ENCODE data around the gene TTLL5.
"Not testable (repeated sequence)": the region's sequence is repeated elsewhere in the genome, so short reads cannot be mapped to it uniquely, and the experiment has no call there.

TTLL5 gene

GRCh38 chr14:75675265-75675960 is 14.4 kb downstream of the TTLL5 start:
- CTCF ChIA-PET, result interaction anchor here (0.9 kb wide), 1 partner anchor 966 kb away, joined by 3 read pairs; no protein-coding TSS in a partner anchor
- POLR2A ChIA-PET, result interaction anchor here (3.5 kb wide), 1 partner anchor 15 kb away, joined by 19 read pairs; the partner anchor contains the start of genes ERG28 and TTLL5
- DNase-seq (ENCODE audit: extremely low spot score), result peak; percentile 23
- no peak for TF ChIP-seq FOXM1 (IDR thresholded peaks at IDR 0.05; ENCODE audit: borderline replicate concordance)

GRCh38 chr14:75685910-75686309 is 24.9 kb downstream of the TTLL5 start:
- no peak for TF ChIP-seq TARDBP (IDR thresholded peaks at IDR 0.05)
- no peak for TF ChIP-seq SUZ12 (IDR thresholded peaks at IDR 0.05)
- TF ChIP-seq CTBP1 (IDR thresholded peaks at IDR 0.05; ENCODE audit: borderline replicate concordance), result no peak
- ChIA-PET CTCF (no interaction called here), POLR2A (no interaction called here)
- DNase-seq (ENCODE audit: extremely low spot score), result no peak

DNA sequence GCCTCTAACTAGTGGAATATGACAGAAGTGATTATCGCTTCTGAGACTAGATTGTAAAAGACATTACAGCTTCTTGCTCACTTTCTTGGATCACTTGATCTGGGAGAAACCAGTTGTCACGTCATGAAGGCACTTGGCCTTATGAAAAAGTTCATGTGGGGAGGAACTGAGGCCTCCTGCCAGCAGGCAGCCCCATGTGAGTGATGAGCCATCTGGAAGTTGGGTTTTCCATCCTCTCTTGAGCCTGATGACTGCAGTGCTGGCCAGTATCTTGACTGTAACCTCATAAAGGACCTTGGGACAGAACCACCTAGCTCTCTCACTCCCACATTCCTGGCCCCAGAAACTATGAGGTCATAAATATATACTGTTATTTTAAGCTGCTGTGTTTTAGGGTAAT is 28.0 kb downstream of the TTLL5 start:
- CTCF ChIA-PET, result interaction anchor here (0.6 kb wide), 1 partner anchor 20 kb away, joined by 3 read pairs; no protein-coding TSS in a partner anchor
- DNase-seq (ENCODE audit: extremely low spot score), result no peak
- POLR2A ChIA-PET, result no interaction called here
- TF ChIP-seq SUZ12 (IDR thresholded peaks at IDR 0.05) (no peak), HDGF (IDR thresholded peaks at IDR 0.05; ENCODE audit: borderline replicate concordance) (no peak), LEF1 (IDR thresholded peaks at IDR 0.05; ENCODE audit: borderline replicate concordance) (no peak), L3MBTL2 (conservative IDR thresholded peaks at IDR 0.05) (no peak), ARNT (IDR thresholded peaks at IDR 0.05) (no peak), ELF4 (IDR thresholded peaks at IDR 0.05) (no peak), SP1 (IDR thresholded peaks at IDR 0.05) (no peak)

DNA sequence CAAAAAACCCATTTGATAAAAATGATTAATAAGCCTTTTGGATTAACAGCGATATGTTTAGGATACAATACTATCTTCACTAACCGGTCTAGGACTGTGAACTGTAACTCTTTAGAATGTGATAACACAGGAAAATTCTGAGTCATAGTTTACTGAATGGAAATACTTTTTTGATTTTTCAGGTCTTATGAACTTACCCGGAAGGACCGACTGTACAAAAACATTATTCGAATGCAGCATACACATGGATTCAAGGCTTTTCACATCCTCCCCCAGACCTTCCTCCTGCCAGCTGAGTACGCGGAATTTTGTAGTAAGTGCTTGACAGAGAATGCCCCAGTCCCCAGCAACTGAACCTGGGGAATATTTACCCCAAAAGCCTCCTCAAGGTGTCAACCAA is 29.0 kb downstream of the TTLL5 start:
- CTCF ChIA-PET, result no interaction called here
- DNase-seq (ENCODE audit: extremely low spot score), result no peak
- POLR2A ChIA-PET, result no interaction called here
- TF ChIP-seq PKNOX1 (IDR thresholded peaks at IDR 0.05) (no peak), NFRKB (IDR thresholded peaks at IDR 0.05) (no peak), HDGF (IDR thresholded peaks at IDR 0.05; ENCODE audit: borderline replicate concordance) (no peak), FOXK2 (IDR thresholded peaks at IDR 0.05) (no peak), FOXA1 (IDR thresholded peaks at IDR 0.05) (no peak), LEF1 (IDR thresholded peaks at IDR 0.05; ENCODE audit: borderline replicate concordance) (no peak), ARNT (IDR thresholded peaks at IDR 0.05) (no peak), ZNF384 (IDR thresholded peaks at IDR 0.05) (no peak), L3MBTL2 (conservative IDR thresholded peaks at IDR 0.05) (no peak), ELF4 (IDR thresholded peaks at IDR 0.05) (no peak), SUZ12 (IDR thresholded peaks at IDR 0.05) (no peak), SP1 (IDR thresholded peaks at IDR 0.05) (no peak)

DNA sequence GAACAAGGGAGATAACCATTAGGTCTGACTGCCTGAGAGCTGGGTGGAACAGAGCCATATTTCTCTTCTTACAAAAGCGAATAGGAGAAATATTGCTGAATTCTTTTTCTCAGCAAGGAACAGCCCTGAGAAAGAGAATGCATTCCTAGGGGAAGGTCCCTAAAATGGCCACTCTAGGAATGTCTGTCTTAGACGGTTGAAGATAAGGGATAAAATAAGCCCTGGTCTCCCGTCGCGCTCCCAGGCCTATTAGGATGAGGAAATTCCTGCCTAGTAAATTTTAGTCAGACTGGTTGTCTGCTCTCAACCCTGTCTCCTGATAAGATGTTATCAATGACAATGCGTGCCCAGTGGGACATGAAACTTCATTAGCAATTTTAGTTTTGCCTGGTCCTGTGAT is 34.0 kb downstream of the TTLL5 start:
- POLR2A ChIA-PET; DNase-seq (ENCODE audit: extremely low spot score); CTCF ChIA-PET: not testable (repeated sequence)

- no peak for TF ChIP-seq BHLHE40 (IDR thresholded peaks at IDR 0.05; ENCODE audit: borderline replicate concordance)
- no peak for TF ChIP-seq LEF1 (IDR thresholded peaks at IDR 0.05; ENCODE audit: borderline replicate concordance)
- no peak for TF ChIP-seq CTBP1 (IDR thresholded peaks at IDR 0.05; ENCODE audit: borderline replicate concordance)
- no peak for TF ChIP-seq FOXK2 (IDR thresholded peaks at IDR 0.05)
- TF ChIP-seq SUZ12 (IDR thresholded peaks at IDR 0.05), result no peak
- no peak for TF ChIP-seq ARNT (IDR thresholded peaks at IDR 0.05)
- TF ChIP-seq ZNF384 (IDR thresholded peaks at IDR 0.05), result no peak
- TF ChIP-seq SP1 (IDR thresholded peaks at IDR 0.05), result no peak
- no peak for TF ChIP-seq PKNOX1 (IDR thresholded peaks at IDR 0.05)
- no peak for TF ChIP-seq FOXA1 (IDR thresholded peaks at IDR 0.05)
- no peak for TF ChIP-seq NFRKB (IDR thresholded peaks at IDR 0.05)
- no peak for TF ChIP-seq FOXM1 (IDR thresholded peaks at IDR 0.05; ENCODE audit: borderline replicate concordance)
- no peak for TF ChIP-seq L3MBTL2 (conservative IDR thresholded peaks at IDR 0.05)
- POLR2A ChIA-PET, result interaction anchor here (0.6 kb wide), 1 partner anchor 19 kb away, joined by 3 read pairs; no protein-coding TSS in a partner anchor
- DNase-seq (ENCODE audit: extremely low spot score), result no peak
- CTCF ChIA-PET, result no interaction called here
Measured at GRCh38 chr14:75697386-75697785, 36.3 kb downstream of the TTLL5 start.

- CTCF ChIA-PET, result interaction anchor here (1.0 kb wide), 1 partner anchor 11 kb away, joined by 5 read pairs; no protein-coding TSS in a partner anchor
- no peak for TF ChIP-seq L3MBTL2 (conservative IDR thresholded peaks at IDR 0.05)
- no peak for TF ChIP-seq FOXA1 (IDR thresholded peaks at IDR 0.05)
- TF ChIP-seq FOXM1 (IDR thresholded peaks at IDR 0.05; ENCODE audit: borderline replicate concordance), result no peak
- no peak for TF ChIP-seq PKNOX1 (IDR thresholded peaks at IDR 0.05)
- no peak for TF ChIP-seq BHLHE40 (IDR thresholded peaks at IDR 0.05; ENCODE audit: borderline replicate concordance)
- no peak for TF ChIP-seq SUZ12 (IDR thresholded peaks at IDR 0.05)
- TF ChIP-seq ARNT (IDR thresholded peaks at IDR 0.05), result no peak
- no peak for TF ChIP-seq ZNF384 (IDR thresholded peaks at IDR 0.05)
- TF ChIP-seq LEF1 (IDR thresholded peaks at IDR 0.05; ENCODE audit: borderline replicate concordance), result no peak
- TF ChIP-seq NFRKB (IDR thresholded peaks at IDR 0.05), result no peak
- TF ChIP-seq CTBP1 (IDR thresholded peaks at IDR 0.05; ENCODE audit: borderline replicate concordance), result no peak
- TF ChIP-seq HDGF (IDR thresholded peaks at IDR 0.05; ENCODE audit: borderline replicate concordance), result no peak
- TF ChIP-seq ELF4 (IDR thresholded peaks at IDR 0.05), result no peak
- no peak for TF ChIP-seq FOXK2 (IDR thresholded peaks at IDR 0.05)
- POLR2A ChIA-PET, result interaction anchor here (0.6 kb wide), 1 partner anchor 19 kb away, joined by 3 read pairs; no protein-coding TSS in a partner anchor
- no peak for DNase-seq (ENCODE audit: extremely low spot score)
Measured at GRCh38 chr14:75697918-75698317, 36.9 kb downstream of the TTLL5 start.

Data from HEK293T (cell line).